NAMALWA (cell line): Measurements from ENCODE around the gene HS3ST3B1.

Experiments used
- DNase-seq: peaks from one replicate; pipeline ENCODE4 v3.0.0-alpha.2; 2015; ENCODE audit warnings: low spot score

Gene HS3ST3B1

DNA sequence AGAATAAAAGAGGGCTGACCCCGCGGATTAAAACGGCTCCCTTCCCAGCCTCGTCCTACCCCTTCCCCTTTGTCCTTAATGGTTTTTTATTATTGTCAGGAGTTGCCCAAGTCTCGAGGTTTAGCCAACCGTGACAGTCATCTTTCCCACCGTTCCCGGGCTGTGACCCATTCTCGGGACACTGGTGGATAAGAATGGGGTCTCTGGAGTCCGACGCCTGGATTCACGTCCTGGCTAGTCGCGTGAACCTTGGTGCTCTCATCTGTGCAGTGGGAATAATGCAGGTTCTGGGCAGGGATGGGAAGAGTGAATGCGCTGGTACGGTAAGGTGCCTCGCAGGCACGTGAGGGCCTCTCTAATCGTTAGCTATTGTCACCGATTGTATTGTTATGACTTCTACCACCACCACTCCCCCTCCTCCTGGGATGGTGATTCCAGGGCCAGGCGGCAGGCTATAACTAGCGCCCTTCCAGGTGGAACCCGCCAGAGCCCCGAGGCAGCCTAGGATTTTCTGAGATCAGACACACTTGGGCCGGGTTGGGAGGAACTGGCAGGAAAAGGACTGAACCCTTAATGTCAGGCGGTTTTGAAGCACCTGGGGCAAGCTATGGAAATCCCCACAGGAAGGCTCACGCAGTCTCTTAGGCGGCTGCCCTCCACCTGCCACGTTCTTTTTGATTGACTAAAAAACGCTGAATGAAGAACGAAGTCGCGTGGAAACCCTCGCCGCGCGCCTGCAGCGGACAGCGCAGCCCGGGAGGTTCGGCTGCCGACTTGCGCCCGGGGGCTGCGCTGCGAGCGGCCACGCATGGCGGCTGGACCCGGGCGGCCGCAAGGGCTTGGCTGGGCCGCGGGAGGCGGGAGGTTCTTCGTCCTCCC lies 2.7 kb downstream of the HS3ST3B1 start:
- DNase-seq, result no peak

DNA sequence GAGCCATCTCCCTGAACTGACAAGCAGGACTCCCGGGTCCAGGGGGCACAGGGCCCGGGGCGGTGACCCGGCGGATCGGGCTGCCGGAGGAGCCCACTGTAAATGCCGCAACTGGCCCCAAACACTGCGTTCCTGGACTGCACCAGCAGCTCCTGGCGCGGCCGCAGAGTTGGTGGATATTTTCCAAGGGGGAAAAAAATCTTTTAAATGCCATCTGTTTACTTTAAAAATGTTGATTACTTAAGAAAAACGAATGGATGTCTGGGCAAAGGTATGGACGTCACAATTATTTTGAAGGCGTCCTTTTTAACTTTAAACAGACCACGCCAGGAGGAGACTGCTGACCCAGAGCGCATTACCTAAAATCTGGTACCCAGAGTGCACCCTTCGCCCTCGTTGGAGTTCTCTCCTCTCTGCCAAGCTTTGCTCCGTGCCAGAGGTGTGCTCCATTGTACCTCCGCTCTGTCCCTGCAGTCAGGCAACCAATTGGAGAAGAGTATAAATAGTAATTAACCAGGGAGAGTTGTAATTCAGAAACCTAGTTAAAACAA lies 3.4 kb downstream of the HS3ST3B1 start:
- no peak for DNase-seq

DNA sequence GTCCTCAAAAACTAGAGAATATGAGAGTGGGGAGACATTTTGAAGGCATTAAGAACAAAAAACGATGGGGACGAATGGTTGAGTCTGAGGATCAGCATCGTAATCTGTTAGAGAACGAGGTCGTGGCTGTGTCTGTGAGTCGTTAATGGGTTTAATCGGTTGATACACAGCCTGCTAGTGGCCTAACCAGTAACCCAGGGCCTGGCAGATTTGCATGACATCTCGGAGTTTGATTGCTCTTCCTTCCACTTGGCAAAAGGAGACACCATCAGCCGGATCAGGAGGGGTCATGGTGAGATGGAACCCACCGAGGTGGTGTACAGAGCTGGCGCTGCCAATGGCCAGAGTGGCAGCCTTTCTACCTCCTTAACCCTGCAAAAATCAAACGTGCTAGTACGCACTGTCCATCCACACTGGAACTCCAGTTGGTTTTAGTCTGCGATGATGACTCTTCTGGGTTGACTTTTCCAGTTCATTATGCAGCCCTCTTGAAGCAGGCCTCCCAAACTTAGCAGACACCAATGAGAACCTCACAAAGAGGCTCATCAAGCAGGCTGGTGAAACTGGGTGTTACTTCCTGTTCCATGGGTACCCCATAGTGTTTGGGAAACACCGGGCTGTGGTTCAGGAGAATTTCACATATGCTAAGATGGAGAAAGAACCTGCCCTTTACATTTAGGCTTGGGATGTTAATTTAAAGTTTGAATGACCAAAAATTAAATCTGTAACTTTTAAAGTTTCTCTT lies 4.1 kb downstream of the HS3ST3B1 start:
- no peak for DNase-seq

DNA sequence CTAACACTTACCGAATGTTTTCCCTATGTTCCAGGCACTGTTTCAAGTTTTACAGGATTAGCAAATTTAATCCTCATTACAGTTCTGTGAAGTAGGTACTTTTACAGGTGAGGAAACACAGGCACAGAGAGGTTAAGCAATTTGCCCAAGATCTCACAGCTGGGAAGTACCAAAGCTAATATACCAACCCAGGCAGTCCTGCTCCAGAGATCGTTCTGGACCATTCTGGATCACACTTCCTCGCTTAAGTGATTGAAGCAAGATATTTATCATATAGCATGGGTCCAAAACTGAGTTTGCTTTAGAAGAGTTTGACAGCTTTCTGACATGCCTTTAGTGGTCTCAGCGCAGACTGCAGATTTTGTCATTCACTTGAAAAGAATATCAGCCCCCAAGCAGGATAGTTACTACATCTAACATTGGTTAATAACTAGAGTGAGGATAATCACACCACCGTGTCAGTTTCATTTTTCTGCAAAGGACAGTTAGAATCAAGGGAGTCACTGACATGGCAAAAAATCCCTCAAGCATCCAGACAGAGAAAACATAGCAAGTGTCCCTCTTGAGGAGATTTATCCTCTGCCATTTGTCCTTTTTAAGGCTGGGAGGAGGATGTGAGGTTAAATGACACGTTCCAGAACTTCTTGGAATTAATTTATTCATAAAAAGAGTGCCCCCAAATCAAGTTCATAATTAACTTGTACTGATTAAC lies 5.1 kb downstream of the HS3ST3B1 start:
- DNase-seq, result no peak

DNA sequence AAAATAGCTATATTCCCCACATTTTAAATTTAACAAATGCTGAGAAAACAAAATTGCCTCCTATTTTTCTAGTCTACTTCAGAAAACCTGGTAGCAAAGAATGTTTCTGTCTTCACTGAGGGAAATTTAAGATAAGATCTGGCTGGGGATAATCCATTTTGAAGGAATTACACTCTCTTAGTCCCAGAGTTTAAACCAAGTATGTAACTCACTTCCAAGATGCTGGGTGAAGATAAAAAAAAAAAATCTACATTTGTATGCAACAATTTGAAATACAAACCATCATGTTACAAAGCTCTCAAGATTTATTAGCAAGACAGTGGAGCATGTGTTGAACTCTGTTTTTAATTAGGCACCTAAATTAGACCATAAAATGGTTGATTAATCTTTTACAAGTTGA lies 5.7 kb downstream of the HS3ST3B1 start:
- no peak for DNase-seq

DNA sequence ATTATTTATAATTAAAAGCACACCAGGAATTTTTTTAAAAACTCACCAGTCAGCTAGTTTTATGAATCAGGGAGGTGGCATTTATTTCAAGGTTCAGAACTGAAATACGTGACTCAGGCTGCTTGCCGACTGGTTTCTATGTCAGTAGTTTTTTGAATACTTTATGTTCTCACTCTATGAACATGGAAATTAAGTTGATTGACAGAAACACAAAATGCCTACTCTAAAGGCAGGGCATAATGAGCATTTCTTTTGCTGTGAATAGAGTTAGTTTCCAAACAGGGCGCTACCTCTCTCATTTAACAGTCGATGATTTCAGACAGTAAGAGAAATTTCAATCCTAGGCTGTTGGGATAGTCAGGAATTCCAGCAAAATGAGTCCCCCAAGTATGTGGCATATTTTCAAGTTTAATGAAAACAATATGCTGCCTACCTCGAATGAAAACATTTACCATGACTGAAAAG lies 6.7 kb downstream of the HS3ST3B1 start:
- DNase-seq, result no peak

DNA sequence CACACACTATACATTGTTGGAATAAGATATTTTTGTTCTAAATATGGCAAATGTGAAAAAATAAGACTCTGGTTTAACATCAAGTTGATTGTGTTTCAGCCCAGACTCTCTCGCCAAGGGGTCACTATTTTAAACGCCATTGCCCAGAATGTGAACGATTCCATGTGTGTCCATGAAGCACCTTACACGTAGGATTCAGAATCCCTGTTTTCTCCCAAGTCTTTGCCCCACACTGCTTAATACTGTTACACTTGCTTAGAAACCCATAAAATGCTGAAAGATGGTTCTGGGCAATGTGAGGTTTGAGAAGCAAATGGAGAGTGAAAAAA lies 7.7 kb downstream of the HS3ST3B1 start:
- DNase-seq, result no peak

DNA sequence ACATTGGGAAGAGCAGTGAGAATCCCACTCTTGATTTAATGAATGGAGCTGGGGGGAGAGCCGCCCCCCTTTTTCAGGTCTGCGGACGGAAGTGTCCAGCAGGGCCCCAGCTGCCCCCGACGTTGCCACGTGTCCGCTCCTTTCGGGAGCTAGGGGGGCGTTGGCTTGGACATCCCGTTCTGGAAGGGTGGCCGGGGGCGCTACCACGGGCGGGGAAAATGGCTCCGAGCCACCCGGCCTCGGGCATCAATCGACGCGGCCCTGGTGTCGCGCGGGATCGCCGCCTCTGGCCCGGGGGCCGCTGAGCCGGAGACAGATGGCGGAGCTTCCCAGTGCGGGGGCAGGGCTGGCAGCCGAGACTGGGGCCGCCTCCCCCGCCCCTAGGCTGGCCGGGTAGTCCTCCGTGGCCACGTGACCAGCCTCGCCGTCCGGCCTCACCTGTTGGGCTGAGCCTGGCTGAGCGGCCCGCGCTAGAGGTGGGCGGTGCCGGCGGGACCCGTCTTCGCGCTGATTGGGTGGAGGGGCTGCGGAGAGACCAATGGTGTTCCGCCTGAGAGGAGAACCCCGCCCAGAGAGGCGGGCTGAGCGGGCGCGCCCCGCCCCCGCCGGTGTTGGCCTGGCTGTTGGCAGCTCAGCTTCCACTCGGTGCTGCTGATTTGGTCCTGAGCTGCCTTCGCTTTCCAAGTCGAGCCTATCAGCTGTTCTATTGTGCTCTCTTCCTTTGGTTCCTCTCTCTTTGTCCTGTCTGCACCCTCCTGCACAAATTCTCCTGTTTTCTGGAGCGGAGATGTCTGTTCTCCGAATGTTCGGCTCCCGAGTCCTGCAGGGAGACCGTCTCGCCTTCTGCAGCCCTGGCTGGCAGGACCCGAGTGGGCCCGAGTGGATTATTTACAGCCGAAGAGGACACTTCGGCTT lies 8.3 kb downstream of the HS3ST3B1 start:
- DNase-seq, result no peak

DNA sequence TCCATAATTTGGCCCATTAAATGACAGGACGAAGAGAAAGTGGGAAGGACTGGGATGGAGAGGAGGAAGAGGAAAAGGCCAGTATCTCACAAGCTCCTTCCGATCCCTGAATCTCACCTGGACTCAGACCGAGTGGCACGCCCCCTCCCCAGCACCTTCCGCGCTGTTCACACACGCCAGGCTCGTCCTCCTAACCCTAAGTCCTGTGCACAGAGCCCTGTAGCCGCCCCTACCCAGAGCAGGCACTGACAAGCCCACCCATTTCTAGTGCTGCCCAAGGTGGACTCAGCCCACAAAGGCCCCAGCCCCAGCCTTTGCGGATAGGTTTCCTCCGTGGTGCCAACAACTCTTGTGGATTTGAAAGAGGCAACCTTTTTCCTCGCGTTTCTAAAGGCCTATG lies 9.2 kb downstream of the HS3ST3B1 start:
- no peak for DNase-seq

DNA sequence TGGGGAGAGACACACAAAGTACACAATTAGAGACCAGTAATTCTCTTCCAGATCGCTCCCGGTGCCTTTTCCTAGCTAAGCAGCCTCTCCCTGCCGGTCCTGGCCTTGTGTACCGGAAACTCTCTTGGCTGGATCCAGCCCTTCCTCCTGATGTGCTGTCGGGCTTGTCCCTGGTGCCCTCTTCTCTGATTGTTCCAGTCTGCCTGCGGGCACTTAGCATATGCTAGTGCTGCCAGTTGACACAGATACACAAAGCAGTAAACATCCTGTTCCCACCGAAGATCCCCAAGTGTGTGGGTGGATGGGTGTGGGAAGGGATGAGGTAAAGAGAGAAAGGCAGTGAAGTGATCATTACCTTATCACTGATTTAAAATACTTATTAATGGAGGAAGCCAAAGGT lies 9.7 kb downstream of the HS3ST3B1 start:
- no peak for DNase-seq

DNA sequence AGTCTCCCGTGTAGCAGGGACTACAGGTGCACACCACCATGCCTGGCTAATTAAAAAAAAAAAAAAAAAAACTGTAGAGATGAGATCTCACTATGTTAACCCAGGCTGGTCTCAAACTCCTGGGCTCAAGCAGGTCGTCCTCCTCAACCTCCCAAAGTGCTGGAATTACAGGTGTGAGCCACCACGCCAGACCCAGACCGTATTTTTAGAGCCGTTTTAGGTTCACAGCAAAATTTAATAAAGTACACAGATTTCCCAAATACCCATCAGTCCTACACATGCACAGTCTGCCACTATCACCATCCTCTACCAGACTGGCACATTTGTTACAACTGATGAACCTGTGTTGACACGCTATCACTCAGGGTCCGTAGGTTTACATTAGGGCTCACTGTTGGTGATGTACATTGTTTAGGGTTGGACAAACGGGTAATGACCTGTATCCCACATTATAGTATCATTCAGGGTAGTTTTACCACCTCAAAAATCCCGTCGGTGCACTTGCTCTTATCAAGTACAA lies 10.4 kb downstream of the HS3ST3B1 start:
- DNase-seq, result no peak

DNA sequence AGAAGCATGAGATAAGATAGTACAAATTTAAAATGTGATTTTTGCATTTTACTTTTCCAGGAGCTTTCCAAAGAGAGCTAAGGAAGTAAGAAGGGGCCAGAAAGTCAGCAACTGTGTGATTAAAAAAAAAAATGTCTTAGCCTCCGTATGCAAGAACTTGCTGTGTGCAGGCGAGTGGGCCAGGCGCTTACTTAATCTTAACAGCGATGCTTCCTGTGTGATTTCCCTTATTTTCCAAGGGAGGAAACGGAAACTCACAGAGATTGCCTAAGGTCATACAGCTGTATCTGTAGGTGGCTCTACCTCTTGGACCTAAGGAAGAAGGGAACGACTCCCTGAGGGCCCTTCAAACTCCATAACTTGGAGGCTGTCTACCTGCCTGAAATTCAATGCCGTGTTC lies 11.1 kb downstream of the HS3ST3B1 start:
- DNase-seq, result no peak

DNA sequence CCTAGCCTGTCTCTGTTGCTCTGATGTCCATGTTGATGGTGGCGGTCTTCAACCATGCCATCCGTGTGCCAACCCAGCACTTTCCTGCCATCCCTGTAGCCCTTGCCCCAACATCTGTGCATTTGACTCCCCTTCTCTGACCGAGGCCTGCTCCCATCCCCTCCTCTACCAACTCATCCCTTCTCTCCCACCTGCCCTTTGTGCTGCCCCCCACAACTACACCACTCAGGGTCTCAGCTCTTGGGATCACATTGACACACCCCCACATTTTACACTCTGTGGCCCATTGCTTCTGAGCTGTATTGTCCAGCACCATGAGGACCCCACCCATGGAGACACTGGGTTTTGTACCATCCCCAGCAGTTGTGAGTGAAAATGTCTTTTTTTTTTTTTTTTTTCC lies 11.6 kb downstream of the HS3ST3B1 start:
- no peak for DNase-seq

DNA sequence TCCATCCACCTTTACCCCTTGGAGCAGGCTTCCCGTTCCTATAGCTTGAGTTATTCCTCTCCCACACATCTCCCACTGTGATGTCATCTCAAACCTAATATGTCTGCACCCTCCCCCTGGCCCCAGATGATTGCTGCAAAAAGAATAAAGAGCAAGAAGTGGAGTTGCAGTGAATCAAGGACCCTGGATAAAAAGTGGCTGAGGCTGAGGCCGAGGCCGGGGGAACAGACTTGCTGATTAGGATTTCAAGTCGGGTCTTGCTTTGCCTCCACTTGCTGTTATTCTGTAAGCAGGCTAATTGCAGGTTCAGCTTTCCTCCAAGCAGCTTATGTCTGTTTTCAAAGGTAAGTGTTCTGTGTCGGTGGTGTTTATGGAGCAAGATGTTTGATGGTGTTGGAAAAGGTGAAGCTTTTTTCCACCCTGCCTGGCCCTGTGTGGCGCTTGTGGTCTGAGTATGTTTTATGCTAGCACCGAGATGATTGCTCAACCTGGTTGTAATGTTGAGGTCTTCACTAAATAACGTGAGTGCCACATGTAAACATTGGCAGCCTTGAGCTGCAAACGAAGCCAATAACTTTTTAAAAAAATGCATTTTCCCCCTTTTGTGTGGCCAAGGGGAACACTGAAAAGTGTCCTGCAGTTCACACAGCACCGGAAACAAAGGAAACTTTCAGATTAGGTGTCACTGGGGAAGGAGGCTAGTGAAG lies 15.4 kb downstream of the HS3ST3B1 start:
- DNase-seq, result no peak

DNA sequence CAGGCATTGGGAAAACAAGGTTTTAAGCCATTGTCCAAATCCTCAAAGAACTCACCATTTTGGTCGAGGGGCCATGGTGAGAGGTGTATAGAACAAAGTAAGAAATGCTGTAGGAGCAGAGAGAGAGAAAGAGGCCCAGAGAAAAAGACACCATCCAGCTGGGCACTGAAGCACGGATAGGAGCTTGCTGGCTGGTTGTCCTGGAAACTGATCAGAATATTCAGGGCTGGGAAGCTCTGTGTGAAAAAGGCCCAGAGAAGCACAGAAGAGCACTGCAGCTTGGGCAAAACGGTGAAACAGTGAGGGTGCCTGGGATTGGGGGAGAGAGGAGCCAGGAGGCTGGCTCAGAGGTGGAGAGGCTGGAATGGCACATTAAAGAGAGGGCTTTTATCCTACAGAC lies 16.5 kb downstream of the HS3ST3B1 start:
- no peak for DNase-seq

DNA sequence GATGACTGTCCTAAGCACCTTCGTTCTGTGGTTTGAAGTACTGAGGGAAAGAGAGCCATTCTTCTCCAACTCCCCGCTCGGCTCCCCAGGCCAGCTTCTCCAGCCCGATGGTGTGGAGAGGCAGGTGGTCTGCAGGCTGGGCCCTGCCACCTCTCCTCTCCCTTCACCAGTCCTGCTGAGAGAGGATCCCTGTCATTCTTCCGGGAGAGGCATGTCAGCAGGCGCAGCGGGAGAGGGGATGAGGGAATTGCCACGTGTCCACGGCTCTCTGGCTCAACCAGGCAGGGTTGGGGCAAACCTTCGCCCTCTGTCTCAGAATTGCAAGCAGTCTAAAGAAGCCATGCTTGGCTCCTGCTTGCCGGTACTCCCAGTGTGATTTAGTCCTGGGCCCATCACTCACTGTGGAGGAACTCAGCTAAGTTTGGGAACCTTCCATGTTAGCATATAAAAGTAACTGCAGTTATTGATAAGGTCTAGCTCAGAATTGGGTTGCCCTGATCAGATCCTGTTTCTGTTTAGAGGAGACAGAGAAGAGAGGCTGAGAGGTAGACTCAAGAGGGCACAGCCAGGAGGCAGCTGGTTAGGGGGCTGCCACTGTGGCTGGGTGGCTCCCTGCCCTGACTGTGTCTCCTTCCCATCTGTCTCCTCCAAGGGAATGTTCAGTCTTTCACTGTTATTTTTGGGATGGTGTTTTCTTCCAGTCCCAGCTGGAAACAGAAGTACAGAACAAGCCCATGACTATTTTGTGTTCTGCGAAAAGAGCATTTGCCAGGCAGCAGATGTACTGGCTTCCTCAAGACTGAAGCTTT lies 17.4 kb downstream of the HS3ST3B1 start:
- DNase-seq, result no peak

DNA sequence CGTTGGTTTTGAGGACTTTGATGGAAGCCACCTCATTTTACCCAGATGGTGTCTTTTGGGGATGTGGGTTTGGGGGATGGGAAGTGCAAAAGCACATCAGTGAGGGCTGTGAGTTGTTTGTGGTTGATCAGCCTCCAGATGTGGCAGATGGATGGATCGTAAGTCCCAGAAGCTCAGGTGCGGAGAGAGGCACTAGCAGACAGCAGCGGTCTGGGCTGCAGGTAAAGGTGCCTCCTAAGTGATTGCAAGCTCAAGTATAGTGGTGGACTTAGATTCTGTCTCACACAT lies 18.0 kb downstream of the HS3ST3B1 start:
- DNase-seq, result no peak

DNA sequence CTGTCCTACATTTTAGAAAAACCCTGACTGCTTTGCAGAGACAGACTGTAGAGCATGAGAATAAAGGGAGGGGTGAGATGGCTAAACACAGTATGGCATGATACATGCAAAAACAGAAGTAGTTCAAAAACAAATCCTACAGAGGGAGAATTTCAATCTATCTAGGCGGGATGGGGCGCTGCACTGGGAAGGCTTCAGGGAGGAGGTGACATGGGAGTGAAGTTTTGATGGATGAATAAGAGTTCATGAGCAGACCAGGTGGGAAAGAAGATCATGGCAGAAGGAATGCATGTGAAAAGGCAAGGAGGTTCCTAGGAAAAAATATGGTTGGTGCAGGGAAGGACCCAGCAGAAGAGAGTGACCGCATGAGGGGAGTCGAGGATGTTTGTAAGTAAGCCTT lies 19.2 kb downstream of the HS3ST3B1 start:
- no peak for DNase-seq

DNA sequence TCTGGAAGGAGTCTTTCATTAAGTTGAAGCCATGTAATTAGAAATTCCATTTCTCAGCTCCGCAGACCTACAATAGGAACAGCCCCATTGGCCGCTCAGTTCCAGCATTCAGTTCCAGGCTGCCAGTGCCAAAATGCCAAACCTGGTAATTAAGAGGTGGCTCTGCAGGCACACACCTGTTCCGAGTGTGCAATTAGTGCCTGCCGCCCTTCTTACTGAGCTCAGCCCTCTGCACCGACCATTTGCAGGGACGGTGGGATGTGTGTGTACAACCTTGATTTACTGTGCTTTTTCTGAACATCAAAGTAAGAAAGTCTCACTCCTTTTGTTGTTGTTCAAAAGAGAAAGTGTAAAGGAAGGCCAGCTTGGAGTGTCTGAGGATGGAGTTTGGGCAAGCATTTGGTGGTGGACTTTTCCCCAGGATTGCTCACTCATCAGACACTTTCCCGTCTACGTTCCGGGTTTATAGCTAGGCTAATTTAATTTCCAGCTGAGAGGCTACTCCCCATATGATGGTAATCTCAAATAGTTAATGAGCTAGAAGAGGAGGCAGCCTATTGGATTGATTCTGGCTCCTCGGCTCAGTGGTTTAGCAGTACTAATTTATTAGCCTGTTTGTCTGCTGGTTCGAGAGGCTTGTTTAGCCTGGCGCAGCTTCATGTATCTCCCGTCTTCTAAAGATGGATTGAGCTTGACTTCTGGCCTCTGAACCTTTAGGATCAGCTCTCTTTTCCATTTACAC lies 20.0 kb downstream of the HS3ST3B1 start:
- no peak for DNase-seq
